Posterior cingulate gyrus (tissue), 11 donors: ENCODE data around the gene MIPOL1.
A peak's percentile ranks its signal among the peaks of the same experiment; 100 is the strongest.

Source experiments
- DNase-seq, 10 donors: peaks; one replicate each; pipeline versions ENCODE4 v3.0.0 to v3.0.0-alpha.2; 2020 to 2021; ENCODE audit warnings: mixed read lengths in 3 of 10
- intact Hi-C: fragments of 100-400 bp; cut with DNase I; formaldehyde crosslinking; loops from one replicate; pipeline ENCODE4 v1.15.1; 2023

MIPOL1 gene

GRCh38 chr14:37571391-37571790 lies 373.7 kb downstream of the MIPOL1 start:
- intact Hi-C loops, result loop anchor here (2.0 kb wide), 1 partner anchor 67 kb away; no protein-coding TSS in a partner anchor
- no peak for DNase-seq

- DNase-seq, result no peak
- intact Hi-C loops, result no loop called here
These were observed 375.6 kb downstream of the MIPOL1 start for GRCh38 chr14:37573356-37573755.

- DNase-seq, result peak in 1 of 10 donors; percentile 27
These were observed 381.5 kb downstream of the MIPOL1 start for GRCh38 chr14:37579274-37579673.

GRCh38 chr14:37580146-37580545 lies 382.4 kb downstream of the MIPOL1 start:
- no peak for DNase-seq
- intact Hi-C loops, result no loop called here

More at GRCh38 chr14:37579274-37579673, 381.5 kb downstream of the MIPOL1 start:
- intact Hi-C loops, result no loop called here

- peak in 2 of 10 donors; percentile 63 to 78 for DNase-seq
These were observed 385.8 kb downstream of the MIPOL1 start for GRCh38 chr14:37583358-37584210.

GRCh38 chr14:37584211-37585100 lies 386.7 kb downstream of the MIPOL1 start:
- intact Hi-C loops, result no loop called here
- DNase-seq, result peak in 3 of 10 donors; percentile 53 to 72 (median 64)

More at GRCh38 chr14:37583358-37584210, 385.8 kb downstream of the MIPOL1 start:
- intact Hi-C loops, result no loop called here

- intact Hi-C loops, result no loop called here
- DNase-seq, result peak in 1 of 10 donors; percentile 61
These were observed 387.4 kb downstream of the MIPOL1 start for GRCh38 chr14:37585101-37585511.

- DNase-seq, result no peak
- intact Hi-C loops, result no loop called here
These were observed 388.4 kb downstream of the MIPOL1 start for GRCh38 chr14:37585971-37586796.

GRCh38 chr14:37586797-37587130 lies 389.0 kb downstream of the MIPOL1 start:
- DNase-seq, result no peak
- intact Hi-C loops, result no loop called here

- DNase-seq, result no peak
- intact Hi-C loops, result no loop called here
These were observed 389.5 kb downstream of the MIPOL1 start for GRCh38 chr14:37587131-37587803.

GRCh38 chr14:37587881-37588666 lies 390.3 kb downstream of the MIPOL1 start:
- intact Hi-C loops, result no loop called here
- DNase-seq, result peak in 1 of 10 donors; percentile 75

GRCh38 chr14:37588667-37588955 lies 390.9 kb downstream of the MIPOL1 start:
- intact Hi-C loops, result no loop called here
- DNase-seq, result no peak

GRCh38 chr14:37588956-37589714 lies 391.4 kb downstream of the MIPOL1 start:
- no peak for DNase-seq
- intact Hi-C loops, result no loop called here

GRCh38 chr14:37589715-37590427 lies 392.1 kb downstream of the MIPOL1 start:
- no peak for DNase-seq
- intact Hi-C loops, result loop anchor here (10.0 kb wide), 1 partner anchor 345 kb away; no protein-coding TSS in a partner anchor

GRCh38 chr14:37590428-37591139 lies 392.8 kb downstream of the MIPOL1 start:
- intact Hi-C loops, result loop anchor here (10.0 kb wide), 1 partner anchor 346 kb away; no protein-coding TSS in a partner anchor

GRCh38 chr14:37591311-37591940 lies 393.7 kb downstream of the MIPOL1 start:
- peak in 2 of 10 donors; percentile 46 to 76 for DNase-seq
- intact Hi-C loops, result loop anchor here (10.0 kb wide), 1 partner anchor 347 kb away; no protein-coding TSS in a partner anchor

More at GRCh38 chr14:37590428-37591139, 392.8 kb downstream of the MIPOL1 start:
- no peak for DNase-seq
